Measurements from ENCODE around the gene OCIAD2.

DNA sequence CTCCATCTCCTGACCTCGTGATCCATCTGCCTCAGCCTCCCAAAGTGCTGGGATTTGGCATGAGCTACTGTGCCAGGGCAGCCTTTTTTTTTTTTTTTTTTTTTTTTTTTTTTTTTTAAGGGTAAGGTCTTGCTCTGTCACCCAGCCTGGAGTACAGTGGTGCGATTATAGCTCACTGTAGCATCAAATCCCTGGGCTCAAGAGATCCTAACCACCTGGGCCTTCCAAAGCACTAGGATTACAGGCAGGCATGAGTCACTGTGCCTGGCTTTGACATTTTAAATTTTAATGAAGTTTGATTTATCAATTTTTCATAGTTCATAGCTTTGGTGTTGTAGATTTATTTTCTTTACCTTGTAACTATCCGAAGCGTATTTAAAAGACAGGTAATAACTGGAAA, 17.8 kb upstream of the OCIAD2 start:
- TF ChIP-seq CTCF (IDR thresholded peaks at IDR 0.05): no peak
- TF ChIP-seq POLR2A (IDR thresholded peaks at IDR 0.05): no peak
